ENCODE results near the gene HES4. TPM values are rescaled to one million over a fixed set of nuclear protein-coding genes. Genes with fewer than 3 reads are reported as not detected.

HES4 gene, protein sequence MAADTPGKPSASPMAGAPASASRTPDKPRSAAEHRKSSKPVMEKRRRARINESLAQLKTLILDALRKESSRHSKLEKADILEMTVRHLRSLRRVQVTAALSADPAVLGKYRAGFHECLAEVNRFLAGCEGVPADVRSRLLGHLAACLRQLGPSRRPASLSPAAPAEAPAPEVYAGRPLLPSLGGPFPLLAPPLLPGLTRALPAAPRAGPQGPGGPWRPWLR
- 10 to 100 TPM; 32.0 to 57.1 TPM for total RNA-seq

DNA sequence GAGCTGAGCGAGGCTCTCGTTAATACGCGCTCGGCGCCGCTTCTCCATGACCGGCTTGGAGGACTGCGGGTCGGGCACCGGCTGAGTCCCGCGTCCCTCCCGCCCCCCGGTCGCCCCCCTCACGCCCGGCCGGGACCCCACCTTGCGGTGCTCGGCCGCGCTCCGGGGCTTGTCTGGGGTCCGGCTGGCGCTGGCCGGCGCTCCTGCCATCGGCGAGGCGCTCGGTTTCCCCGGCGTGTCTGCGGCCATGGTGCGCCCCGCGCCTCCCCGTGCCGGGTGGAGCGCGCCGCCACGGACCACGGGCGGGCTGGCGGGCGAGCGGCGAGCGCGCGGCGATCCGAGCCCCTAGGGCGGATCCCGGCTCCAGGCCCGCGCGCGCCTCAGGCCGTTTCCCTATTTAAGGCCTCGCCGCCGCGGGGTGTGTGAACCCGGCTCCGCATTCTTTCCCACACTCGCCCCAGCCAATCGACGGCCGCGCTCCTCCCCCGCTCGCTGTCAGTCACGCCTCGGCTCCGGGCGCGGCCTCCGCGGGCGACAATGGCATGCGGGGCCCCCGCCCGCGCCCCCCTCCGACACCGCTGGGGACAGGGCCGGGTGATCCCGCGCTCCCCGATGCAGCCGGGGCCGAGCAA lies at the start of gene HES4:
TSS of gene HES4 (minus strand) at position 373 of the 632 bp plus-strand sequence. CDS start at position 249, 124 bp downstream.

DNA sequence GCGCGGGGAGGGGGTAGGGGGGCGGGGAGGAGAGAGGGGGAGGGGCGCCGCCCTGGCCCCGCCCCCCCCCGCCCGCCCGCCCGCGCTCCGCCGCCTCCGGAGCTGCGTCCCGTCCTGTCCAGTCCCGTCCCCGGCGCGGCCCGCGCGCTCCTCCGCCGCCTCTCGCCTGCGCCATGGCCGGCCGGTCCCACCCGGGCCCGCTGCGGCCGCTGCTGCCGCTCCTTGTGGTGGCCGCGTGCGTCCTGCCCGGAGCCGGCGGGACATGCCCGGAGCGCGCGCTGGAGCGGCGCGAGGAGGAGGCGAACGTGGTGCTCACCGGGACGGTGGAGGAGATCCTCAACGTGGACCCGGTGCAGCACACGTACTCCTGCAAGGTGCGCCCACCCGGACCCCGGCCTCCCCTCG lies 20.1 kb upstream of the HES4 start, which contains the start of gene AGRN:
TSS of gene AGRN (plus strand) at position 121 of the 405 bp plus-strand sequence. CDS start at position 174, 53 bp downstream.

DNA sequence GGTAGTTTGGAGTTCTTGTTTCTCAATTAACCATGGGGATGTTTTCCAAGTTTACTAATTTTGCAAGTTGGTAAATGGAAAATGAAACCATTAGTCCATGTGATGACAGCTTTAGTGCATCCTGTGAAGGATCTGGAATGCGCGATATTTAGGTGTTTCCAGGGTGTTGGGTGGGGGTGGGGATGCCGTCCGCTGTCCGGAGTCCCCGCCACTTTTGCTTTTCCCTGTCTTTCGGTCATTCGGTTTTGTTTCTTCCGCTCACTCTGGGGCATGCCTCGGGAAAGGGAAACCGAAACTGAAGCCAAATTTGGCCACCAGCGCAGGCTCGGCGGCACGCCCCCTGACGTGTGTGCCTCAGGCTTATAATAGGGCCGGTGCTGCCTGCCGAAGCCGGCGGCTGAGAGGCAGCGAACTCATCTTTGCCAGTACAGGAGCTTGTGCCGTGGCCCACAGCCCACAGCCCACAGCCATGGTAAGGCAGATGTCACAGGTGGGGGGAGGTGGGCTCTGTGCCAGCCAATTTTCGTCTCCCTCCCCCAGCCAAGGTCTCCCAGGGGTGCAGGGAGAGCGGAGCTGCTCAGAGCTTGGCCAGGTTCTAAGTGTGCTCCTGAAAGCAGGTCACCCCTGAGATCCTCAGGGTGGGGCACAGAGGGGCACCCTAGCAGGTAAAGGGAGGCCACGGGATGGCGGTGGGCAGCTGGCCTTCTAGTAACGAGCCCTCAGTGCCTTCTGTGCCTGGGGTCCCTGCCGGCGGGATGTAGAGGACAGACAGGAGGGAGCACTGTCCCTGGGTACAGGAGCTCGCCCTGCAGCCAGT lies 13.4 kb upstream of the HES4 start, which contains the start of gene ISG15:
TSS of gene ISG15 (plus strand) at position 393 of the 817 bp plus-strand sequence. CDS start at position 470, 77 bp downstream.

DNA sequence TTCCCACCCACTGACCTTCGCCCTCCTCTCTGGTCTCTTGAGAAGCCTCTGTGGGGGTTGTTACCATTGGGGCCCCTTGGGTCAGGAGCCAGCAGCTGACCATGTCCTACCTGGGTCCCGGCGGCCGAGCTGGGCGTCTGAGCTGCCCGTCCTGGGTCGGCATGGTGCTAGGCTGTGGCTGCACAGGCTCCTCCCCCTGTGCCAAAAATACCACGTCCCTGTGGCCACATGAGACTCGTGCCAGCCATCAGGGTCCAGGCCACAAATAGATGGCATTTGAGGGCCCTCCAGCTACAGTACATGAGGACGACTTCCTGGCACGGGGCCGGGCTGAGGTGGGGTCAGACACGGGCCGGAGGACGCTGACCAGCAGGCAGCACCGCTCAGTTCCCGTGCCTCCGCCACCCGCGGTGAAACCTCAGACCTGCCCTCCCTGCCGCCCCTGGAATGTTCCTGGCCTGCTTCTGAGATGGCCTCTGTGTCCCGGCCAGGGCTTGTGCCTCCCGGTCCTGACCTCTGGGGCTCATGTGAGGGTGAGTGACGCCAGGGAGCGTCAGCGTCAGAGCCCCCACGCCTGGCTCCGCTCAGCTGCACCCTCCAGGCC lies 17.8 kb downstream of the HES4 start, which contains the start of gene PERM1:
TSS of gene PERM1 (minus strand) at position 139 of the 604 bp plus-strand sequence. CDS start 1,064 bp downstream, outside the sequence.

DNA sequence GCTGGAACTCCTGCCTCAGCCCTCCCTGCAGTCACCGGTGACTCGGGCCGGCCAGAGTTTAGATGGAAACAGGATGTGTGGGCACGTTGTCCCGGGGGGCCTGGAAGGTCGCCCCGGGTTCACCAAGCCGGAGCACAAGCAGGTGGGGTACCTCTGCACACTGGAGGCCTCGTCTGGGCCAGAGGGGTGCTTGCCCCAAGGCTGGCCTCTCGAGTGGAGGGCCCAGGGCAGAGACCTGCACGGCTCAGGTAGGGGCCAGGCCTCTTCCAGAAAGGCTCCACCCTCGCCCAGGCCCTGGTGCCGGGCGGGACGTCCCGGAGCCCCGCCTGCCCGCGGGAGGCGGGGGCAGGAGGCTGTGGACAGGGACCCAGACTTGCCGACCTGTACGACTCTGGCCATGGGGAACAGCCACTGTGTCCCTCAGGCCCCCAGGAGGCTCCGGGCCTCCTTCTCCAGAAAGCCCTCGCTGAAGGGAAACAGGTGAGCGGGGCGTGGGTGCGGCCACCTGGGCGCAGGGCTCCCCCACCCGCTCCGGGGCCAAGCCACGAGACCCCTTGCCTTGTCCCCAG lies 33.7 kb downstream of the HES4 start, which contains the start of gene PLEKHN1:
TSS of gene PLEKHN1 (plus strand) at position 348 of the 569 bp plus-strand sequence. CDS start at position 398, 50 bp downstream.

DNA sequence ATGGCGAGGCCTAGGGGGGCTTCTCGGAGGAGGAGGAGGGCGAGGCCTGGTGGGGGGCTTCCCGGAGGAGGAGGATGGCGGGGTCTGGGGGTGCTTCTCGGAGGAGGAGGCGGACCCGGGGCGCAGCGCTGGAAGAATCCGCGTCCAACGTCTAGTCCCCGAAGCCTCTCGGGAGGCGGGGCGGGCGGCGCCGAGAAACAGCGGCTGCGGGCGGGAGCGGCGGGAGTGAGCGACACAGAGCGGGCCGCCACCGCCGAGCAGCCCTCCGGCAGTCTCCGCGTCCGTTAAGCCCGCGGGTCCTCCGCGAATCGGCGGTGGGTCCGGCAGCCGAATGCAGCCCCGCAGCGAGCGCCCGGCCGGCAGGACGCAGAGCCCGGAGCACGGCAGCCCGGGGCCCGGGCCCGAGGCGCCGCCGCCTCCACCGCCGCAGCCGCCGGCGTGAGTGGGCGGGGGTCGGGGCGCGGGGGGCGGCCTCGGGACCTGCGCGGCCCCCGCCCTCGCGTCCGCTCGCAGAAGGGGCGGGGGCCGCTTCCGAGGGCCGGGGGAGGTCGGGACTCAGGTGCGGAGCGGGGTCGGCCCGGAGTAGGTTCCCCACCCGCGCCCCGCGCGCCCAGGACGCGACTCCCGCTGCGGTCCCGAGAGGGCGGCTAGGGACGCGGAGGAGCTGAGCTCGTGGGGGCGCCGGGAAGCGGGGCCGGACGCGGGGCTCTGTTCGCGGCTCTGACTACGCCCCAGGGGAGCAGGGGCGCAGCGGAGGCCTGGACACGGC lies 39.4 kb downstream of the HES4 start, which contains the start of gene KLHL17:
TSS of gene KLHL17 (plus strand) at position 222 of the 769 bp plus-strand sequence. CDS start at position 332, 110 bp downstream.

DNA sequence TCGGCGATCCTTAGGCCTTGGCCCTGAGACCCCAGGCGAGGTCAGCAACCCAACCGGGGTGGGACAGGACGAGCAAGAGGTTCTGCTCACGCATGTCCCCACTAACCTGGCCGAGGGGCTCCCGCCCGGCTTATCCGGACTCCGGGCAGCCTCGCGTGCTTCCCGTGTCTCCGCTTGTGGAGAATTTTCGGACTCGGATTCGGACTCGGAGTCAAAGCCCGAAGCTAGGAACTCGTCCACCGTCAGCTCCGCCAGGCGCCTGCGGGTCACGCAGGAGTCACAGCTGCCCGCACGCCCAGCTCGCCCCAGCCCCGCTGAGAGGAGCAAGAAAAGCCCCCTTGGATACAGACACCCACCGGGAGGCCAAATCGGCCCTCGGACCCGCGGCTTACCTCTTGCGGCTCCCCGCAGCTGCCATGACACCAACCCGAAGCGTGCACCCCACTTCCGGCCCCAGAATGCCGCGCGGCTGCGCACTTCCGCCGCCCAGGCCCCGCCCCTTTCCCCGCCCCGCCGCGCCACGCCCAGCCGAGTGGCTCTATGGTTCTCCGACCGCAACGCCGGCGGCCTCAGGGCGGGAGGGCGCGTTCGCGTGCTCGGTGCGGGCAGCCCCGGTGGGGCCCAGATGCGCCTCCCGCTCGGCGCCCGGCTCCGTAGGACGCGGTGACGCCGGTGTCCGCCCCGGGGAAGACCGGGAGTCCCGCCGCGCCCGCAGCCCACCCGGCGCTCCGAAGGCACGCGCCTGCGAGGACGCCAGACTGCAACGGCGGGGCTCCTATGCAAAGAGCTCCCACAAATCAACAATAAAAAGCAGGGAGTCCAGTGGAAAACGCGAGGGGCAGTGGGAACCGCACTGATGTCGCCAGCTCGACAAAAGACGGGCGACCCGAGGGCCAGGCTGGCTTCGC lies 40.8 kb downstream of the HES4 start, which contains the start of gene NOC2L:
TSS of gene NOC2L (minus strand) at position 434 of the 908 bp plus-strand sequence. CDS start at position 418, 16 bp downstream.

Small RNAs within 50 kb of the gene (small RNA-seq; reads per million reads assigned to genes)
- 0 reads per million in 2 donors for gene AL645608.3

Other genes starting within 250 kb of the HES4 start
- under 1 TPM in 1 of 2 donors, not detected in 1; under 0.01 TPM for gene SAMD11, start 76.2 kb downstream of the HES4 start, total RNA-seq
- gene NOC2L, start 40.8 kb downstream of the HES4 start, total RNA-seq, result 100 to 1,000 TPM in 1 of 2 donors, 10 to 100 TPM in 1; 71.9 to 120 TPM
- gene KLHL17, start 39.5 kb downstream of the HES4 start, total RNA-seq, result 1 to 10 TPM; 5.7 to 8.3 TPM
- under 1 TPM in 1 of 2 donors, not detected in 1; 0.67 TPM for gene PLEKHN1, start 33.6 kb downstream of the HES4 start, total RNA-seq
- not detected for gene PERM1, start 18.0 kb downstream of the HES4 start, total RNA-seq
- gene ISG15, start 13.4 kb upstream of the HES4 start, total RNA-seq, result 1,000 to 10,000 TPM; 2,813 to 2,877 TPM
- gene AGRN, start 20.0 kb upstream of the HES4 start, total RNA-seq, result 100 to 1,000 TPM in 1 of 2 donors, 10 to 100 TPM in 1; 80.3 to 113 TPM
- gene RNF223, start 74.2 kb upstream of the HES4 start, total RNA-seq, result not detected
- gene C1orf159, start 116.0 kb upstream of the HES4 start, total RNA-seq, result 10 to 100 TPM in 1 of 2 donors, 1 to 10 TPM in 1; 8.6 to 12.0 TPM
- not detected for gene TTLL10, start 173.8 kb upstream of the HES4 start, total RNA-seq
- under 1 TPM in 1 of 2 donors, not detected in 1; 0.34 TPM for gene TNFRSF18, start 206.5 kb upstream of the HES4 start, total RNA-seq
- gene TNFRSF4, start 214.1 kb upstream of the HES4 start, total RNA-seq, result not detected
- 10 to 100 TPM; 79.5 to 88.9 TPM for gene SDF4, start 231.9 kb upstream of the HES4 start, total RNA-seq
- gene B3GALT6, start 232.1 kb upstream of the HES4 start, total RNA-seq, result 10 to 100 TPM; 19.0 to 26.5 TPM
- not detected for gene C1QTNF12, start 246.6 kb upstream of the HES4 start, total RNA-seq